LNCAP (cell line): ENCODE measurements around the gene COQ3.

Experiments used
- CTCF ChIP-seq: fragments of 450-650 bp; IDR thresholded peaks from 2 replicates; pipeline ENCODE4 v1.5.1; 2017; ENCODE audit warnings: mild to moderate bottlenecking

Gene COQ3

DNA sequence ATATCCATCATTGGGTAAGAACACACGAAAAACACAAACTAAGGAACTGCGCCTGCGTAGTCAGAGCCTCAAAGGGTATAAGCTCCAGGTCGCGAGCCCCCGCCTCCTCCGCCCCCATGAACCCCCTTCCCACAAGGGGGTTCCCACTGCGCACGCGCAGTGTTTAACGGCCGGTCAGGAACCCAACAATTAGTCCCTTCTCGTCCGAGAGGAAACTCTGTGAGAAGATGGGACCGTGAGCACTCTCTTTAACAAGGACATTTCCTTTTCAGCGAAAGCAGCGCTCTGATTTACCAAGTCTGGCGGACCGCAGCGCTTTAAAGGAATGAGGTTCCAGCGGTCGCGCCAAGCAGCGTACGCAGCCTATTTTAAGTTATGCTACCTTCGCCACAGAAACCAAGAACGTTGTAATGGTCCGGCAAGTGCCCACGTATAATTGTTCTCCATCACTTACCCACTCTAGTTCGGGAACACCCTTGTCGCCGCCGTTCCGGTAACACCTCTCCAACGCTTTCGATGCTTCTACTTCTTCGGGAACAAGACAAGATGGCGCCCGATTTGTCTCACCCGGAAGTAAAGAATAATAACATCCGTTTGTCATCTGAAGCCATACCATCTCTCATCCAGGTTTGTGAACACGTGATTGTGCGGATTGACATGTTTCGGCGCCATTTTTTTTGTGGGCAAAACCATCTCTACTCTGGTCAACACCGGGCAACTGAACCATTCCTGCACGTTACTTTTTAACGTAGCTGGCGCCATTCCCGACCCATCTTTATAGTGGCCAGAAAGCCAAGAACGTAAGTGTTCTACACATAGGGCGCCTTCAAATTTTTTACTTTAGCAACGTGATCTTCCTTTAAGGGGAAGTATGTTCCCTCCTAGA is 31.0 kb upstream of the COQ3 start, which contains the start of gene PNISR:
PNISR (minus strand) TSS at position 548 of the 886 bp plus-strand sequence. CDS start 10,649 bp downstream, outside the sequence.
- TF ChIP-seq CTCF = no peak

- TF ChIP-seq CTCF = no peak
Observed at GRCh38 chr6:99424022-99424421, 30.0 kb upstream of the COQ3 start.

GRCh38 chr6:99422912-99423311 is 28.9 kb upstream of the COQ3 start:
- no peak for TF ChIP-seq CTCF

DNA sequence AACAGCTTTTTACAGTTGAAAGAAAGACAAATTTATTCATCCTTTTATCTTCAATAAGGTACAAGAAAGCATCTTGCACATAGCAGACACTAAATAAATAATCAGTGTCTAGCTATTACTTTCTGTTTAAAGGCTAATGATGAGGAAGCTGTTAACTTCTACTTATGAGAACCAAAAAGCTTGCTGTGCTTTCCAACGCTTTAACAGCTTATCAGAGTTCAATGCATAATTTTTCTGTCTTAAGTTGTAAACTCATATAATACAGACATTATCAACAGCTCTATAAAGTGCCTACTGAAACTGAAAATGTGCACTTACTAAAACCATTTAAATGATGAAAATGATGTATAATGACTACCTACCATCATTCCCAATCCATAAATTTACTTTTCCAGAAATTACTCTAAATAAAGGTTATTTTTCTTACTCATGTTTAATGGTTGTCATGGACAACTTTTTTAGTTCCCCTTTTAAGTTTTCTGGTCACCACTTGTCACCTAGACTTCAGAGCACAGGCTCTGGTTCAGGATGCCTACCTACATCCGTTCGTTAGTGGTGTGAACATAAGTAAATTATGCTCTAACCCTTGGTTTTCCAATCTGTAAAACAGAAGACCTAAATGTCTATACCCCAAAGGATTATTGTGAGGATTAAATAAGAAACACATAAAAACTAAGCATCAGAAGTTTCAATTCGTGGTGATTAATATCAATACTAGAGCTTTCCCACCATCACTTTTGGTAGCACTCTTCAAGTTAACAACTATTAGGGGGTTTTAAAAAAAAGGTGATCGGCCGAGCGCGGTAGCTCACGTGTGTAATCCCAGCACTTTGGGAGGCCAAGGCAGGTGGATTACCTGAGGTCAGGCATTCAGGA is 23.1 kb upstream of the COQ3 start:
- no peak for TF ChIP-seq CTCF

- no peak for TF ChIP-seq CTCF
Observed at GRCh38 chr6:99416226-99416625, 22.2 kb upstream of the COQ3 start.

DNA sequence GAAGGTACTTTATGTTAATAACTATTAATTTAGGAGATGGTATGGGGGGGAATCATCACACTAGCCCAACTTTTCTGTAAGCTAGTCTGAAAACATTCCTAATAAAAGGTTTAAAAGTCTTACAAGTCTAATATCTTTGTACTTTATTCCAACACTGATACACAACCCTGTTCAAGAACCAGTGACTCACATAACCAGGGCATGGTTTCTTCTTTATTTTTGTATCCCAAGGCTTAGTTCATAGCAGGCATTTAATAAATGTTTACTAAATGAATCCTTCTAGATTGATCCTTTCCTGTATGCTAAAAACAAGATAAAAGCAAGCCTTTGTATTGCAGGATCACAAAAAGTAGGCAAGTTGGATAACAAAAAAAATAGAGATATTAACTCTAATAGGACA is 21.5 kb upstream of the COQ3 start:
- TF ChIP-seq CTCF = no peak

GRCh38 chr6:99412065-99412464 is 18.1 kb upstream of the COQ3 start:
- TF ChIP-seq CTCF = no peak
